ENCODE measurements around the gene SOX11. TPM values are rescaled to one million over a fixed set of nuclear protein-coding genes. Genes with fewer than 3 reads are reported as not detected.

The SOX11 gene
- total RNA-seq, 2 donors from 2014 or later = not detected

DNA sequence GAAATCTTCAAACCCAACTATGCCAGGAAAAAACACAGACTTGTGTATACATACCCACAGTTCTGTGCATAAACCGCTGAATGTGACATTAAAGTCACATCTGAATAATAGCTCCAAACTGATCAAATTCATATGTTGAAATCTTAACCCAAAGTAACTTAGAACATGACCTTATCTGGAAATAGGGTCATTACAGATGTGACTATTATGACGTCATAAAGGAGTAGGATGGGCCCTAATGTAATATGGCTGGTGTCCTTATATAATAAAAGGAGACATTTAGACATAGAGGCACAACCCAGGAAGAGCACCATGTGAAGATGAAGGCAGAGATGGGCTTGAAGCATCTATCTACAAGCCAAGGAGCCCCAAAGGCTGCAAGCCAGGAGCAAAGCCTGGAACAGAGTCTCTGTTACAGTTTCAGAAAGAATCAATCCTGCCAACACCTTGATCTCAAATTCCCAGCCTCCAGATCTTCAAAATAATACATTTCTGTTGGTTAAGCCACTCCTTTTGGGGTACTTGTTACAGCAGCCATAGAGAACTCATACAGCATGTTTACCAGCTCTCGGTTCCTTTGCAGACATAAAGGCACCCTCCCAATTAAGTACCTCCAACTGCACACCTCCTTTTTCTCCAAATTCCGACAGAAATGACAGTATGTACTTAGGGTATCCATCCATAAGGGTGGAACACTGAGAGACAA, 27.6 kb downstream of the SOX11 start:
- no peak for ATAC-seq
- Mint-ChIP-seq H3K27me3 (no peaks in the 10 kb centered on the region), H3K4me3 (no peak overlapping the region), H3K27ac (no peak overlapping the region), H3K4me1 (no peaks in the 10 kb centered on the region), H3K36me3 (ENCODE audit: low read depth) (no peaks in the 10 kb centered on the region)
- peaks cover 3% of the 10 kb centered on the region for H3K9me3 ChIP-seq (ENCODE audit: control insufficient read depth, low read length, poor library complexity, severe bottlenecking)
- DNase-seq = no peak

- Mint-ChIP-seq H3K27me3 (no peaks in the 10 kb centered on the region), H3K4me1 (no peaks in the 10 kb centered on the region), H3K27ac (no peak overlapping the region), H3K4me3 (no peak overlapping the region), H3K36me3 (ENCODE audit: low read depth) (no peaks in the 10 kb centered on the region)
- H3K9me3 ChIP-seq (ENCODE audit: control insufficient read depth, low read length, poor library complexity, severe bottlenecking) = peaks cover 3% of the 10 kb centered on the region
- DNase-seq (no peak), ATAC-seq (no peak)
Observed at GRCh38 chr2:5720426-5720825, 28.2 kb downstream of the SOX11 start.

GRCh38 chr2:5722236-5722635, 30.1 kb downstream of the SOX11 start:
- H3K27ac Mint-ChIP-seq = no peak overlapping the region
- DNase-seq = no peak

DNA sequence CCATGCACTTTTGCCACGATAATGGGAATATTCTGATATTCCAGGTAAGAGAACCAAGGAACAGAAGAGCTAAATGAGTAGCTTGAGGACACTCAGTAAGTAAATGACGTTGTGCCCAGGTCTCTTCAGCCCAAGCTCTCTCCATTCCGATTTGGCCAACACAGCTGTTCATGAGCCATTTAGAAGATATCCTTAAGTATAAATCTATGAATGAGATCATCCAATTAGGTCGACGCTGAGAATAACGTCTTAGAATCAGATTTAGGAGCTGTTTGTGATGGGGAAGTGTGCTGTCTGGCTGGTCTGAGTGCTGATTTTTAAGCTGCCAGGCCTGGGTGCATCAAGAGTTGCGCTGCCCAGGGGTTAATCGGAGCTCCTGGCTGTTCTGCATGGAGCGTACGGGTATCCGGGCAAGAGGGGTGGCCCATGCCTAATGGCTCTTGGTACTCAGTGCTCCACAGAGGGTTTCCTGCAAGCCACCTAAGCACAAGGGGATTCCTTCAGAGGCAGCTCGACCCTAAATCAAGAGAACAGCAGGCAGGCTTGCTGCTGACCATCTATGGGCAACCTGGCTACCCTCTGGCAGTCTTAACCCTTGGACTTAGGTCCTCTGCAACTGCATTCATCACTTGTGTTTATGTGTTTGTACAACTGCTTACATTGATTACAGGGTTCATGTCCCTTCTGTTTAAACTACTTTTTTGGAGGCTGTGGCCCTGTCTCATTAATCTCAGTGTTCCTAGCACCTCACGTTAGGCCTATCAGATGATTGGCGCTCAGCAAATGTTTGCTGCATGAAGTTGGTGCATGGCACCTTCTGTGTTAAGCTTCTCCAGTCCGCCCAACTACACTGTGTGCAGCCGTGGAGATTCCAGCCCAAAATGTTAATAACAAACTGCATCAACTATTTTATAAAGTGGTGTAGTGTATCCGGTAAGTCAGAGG, 31.9 kb downstream of the SOX11 start:
- Mint-ChIP-seq H3K27ac (no peak overlapping the region), H3K27me3 (no peaks in the 10 kb centered on the region), H3K36me3 (ENCODE audit: low read depth) (no peaks in the 10 kb centered on the region), H3K4me3 (no peak overlapping the region), H3K4me1 (no peaks in the 10 kb centered on the region)
- peaks cover 3% of the 10 kb centered on the region for H3K9me3 ChIP-seq (ENCODE audit: control insufficient read depth, low read length, poor library complexity, severe bottlenecking)
- no peak for ATAC-seq
- no peak for DNase-seq

More at GRCh38 chr2:5722236-5722635, 30.1 kb downstream of the SOX11 start:
- peaks cover 3% of the 10 kb centered on the region for H3K9me3 ChIP-seq (ENCODE audit: control insufficient read depth, low read length, poor library complexity, severe bottlenecking)
- Mint-ChIP-seq H3K36me3 (ENCODE audit: low read depth) (no peaks in the 10 kb centered on the region), H3K4me1 (no peaks in the 10 kb centered on the region), H3K27me3 (no peaks in the 10 kb centered on the region), H3K4me3 (no peak overlapping the region)
- no peak for ATAC-seq

DNA sequence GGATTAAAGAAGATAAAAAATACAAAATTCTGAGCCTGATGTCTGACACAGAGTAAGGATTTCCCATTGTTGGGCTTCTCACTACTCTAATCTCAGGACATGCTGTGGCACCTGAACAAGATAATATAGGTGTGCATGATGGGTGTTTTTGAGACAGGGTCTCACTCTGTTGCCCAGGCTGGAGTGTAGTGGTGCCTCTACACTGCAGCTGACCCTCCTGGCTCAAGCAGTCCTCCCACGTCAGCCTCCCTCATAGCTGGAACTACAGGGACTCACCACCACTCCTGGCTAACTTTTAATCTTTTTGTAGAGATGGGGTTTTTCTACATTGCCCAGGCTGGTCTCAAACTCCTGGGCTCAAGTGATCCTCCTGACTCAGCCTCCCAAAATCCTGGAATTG, 32.9 kb downstream of the SOX11 start:
- ATAC-seq = no peak
- H3K27me3 Mint-ChIP-seq = peaks cover under 1% of the 10 kb centered on the region
- H3K4me3 Mint-ChIP-seq = no peak overlapping the region
- H3K36me3 Mint-ChIP-seq (ENCODE audit: low read depth) = no peaks in the 10 kb centered on the region
- H3K27ac Mint-ChIP-seq = no peak overlapping the region
- DNase-seq = no peak
- peaks cover 3% of the 10 kb centered on the region for H3K9me3 ChIP-seq (ENCODE audit: control insufficient read depth, low read length, poor library complexity, severe bottlenecking)
- no peaks in the 10 kb centered on the region for H3K4me1 Mint-ChIP-seq

DNA sequence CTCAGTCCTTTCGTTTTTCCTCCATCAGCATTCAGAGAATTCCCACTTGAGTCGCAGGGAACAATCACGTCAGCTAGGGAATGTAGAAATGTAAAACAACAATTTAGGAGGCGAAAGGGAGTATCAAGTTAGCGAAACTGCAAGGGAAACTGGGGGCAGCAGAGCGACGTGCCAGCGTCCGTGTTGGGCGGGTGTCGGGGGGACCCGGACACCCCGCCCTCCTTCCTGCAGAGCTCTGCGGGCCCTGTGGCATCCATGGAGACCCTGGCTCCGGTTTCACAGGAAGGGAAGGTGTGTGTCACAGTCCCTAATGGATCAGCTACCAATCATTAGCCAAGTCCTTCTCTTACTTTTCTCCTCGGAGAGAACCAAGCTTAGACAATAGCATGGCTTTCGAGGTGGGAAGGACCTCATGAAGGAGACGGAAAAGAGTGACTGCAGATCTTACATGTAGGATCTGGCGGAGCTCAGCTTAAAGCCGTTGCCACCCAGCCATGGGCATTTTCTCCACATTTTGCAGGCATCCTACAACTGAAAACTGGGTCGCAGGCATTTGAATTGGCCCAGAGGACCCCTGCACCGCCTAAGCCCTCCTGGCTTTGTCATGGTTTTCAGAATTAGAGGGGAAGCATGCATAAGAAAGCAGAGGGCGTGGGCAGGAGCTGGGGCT, 33.7 kb downstream of the SOX11 start:
- no peak overlapping the region for H3K27ac Mint-ChIP-seq
- peaks cover 5% of the 10 kb centered on the region for H3K27me3 Mint-ChIP-seq
- no peaks in the 10 kb centered on the region for H3K36me3 Mint-ChIP-seq (ENCODE audit: low read depth)
- H3K9me3 ChIP-seq (ENCODE audit: control insufficient read depth, low read length, poor library complexity, severe bottlenecking) = peaks cover 3% of the 10 kb centered on the region
- DNase-seq = no peak
- no peak for ATAC-seq
- no peak overlapping the region for H3K4me3 Mint-ChIP-seq
- no peaks in the 10 kb centered on the region for H3K4me1 Mint-ChIP-seq

DNA sequence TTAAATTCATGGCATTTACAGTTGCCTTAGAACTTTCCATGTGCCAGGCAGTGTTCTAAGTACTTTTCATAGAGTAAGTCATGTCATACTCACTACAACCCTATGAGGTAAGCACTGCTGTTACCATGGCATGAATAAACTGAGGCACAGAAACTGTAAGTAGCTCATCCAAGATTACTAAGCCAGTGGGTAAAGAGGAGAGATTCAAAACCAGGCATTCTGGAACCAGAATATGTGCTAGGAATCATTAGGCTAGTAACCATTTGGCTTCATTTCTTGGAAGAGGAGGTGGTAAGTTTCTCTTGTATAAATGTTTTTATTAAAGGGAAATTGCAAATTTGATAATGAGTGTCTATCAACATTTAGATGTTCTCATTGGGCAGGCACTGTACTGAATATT, 35.1 kb downstream of the SOX11 start:
- Mint-ChIP-seq H3K27me3 (peaks cover 5% of the 10 kb centered on the region), H3K36me3 (ENCODE audit: low read depth) (no peaks in the 10 kb centered on the region)

GRCh38 chr2:5729416-5729815, 37.2 kb downstream of the SOX11 start:
- DNase-seq = no peak
- Mint-ChIP-seq H3K27me3 (peaks cover 5% of the 10 kb centered on the region), H3K4me3 (no peak overlapping the region), H3K4me1 (no peaks in the 10 kb centered on the region), H3K27ac (no peak overlapping the region), H3K36me3 (ENCODE audit: low read depth) (no peaks in the 10 kb centered on the region)
- no peaks in the 10 kb centered on the region for H3K9me3 ChIP-seq (ENCODE audit: control insufficient read depth, low read length, poor library complexity, severe bottlenecking)
- no peak for ATAC-seq

More for the DNA sequence above, 35.1 kb downstream of the SOX11 start:
- ATAC-seq (no peak), DNase-seq (no peak)
- peaks cover 3% of the 10 kb centered on the region for H3K9me3 ChIP-seq (ENCODE audit: control insufficient read depth, low read length, poor library complexity, severe bottlenecking)
- Mint-ChIP-seq H3K4me3 (no peak overlapping the region), H3K27ac (no peak overlapping the region), H3K4me1 (no peaks in the 10 kb centered on the region)

DNA sequence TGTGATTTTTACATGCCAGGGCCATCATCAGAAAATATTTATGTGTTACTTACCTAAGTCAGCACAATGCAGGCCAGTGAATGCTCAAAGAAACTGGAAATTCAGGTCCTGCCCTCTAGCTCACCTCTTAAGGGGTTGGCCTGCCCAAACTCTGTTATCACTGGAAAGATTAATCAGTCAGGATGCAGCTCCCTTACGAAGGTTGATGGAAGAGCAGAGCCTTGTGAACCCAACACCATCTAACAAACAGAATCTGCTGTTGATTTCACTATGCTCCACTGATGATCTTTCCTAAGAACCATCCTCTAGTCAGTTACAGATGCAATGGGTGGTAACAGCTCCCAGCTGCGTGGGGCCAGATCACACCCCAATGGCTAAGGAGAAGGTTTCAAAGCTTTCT, 38.2 kb downstream of the SOX11 start:
- Mint-ChIP-seq H3K4me1 (no peaks in the 10 kb centered on the region), H3K36me3 (ENCODE audit: low read depth) (no peaks in the 10 kb centered on the region), H3K27me3 (peaks cover 5% of the 10 kb centered on the region), H3K27ac (no peak overlapping the region), H3K4me3 (no peak overlapping the region)
- H3K9me3 ChIP-seq (ENCODE audit: control insufficient read depth, low read length, poor library complexity, severe bottlenecking) = no peaks in the 10 kb centered on the region
- ATAC-seq = no peak
- DNase-seq = no peak

GRCh38 chr2:5734859-5735520, 42.8 kb downstream of the SOX11 start:
- Mint-ChIP-seq H3K27me3 (peaks cover 5% of the 10 kb centered on the region), H3K4me1 (no peaks in the 10 kb centered on the region), H3K4me3 (no peak overlapping the region), H3K27ac (no peak overlapping the region), H3K36me3 (ENCODE audit: low read depth) (no peaks in the 10 kb centered on the region)
- DNase-seq (no peak), ATAC-seq (no peak)
- no peaks in the 10 kb centered on the region for H3K9me3 ChIP-seq (ENCODE audit: control insufficient read depth, low read length, poor library complexity, severe bottlenecking)

DNA sequence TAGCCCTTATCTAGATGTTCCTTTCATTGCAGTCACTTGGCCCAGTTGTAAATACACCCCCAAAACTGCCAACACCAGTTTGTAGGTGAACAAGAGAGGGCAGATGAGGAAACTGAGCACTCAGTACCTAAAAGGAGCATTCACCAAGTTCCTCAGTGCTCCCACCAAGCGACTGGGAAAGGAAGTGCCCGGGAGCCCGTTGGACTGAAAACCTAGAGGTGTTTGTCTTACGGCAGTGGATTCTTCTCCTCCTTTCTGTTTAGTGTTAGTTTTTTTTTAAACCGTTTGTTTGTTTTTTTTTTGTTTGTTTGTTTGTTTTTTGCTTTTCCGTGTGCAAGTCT, 43.3 kb downstream of the SOX11 start:
- Mint-ChIP-seq H3K4me1 (no peaks in the 10 kb centered on the region), H3K27ac (no peak overlapping the region), H3K4me3 (no peak overlapping the region), H3K36me3 (ENCODE audit: low read depth) (no peaks in the 10 kb centered on the region), H3K27me3 (peaks cover under 1% of the 10 kb centered on the region)
- DNase-seq = no peak
- H3K9me3 ChIP-seq (ENCODE audit: control insufficient read depth, low read length, poor library complexity, severe bottlenecking) = no peaks in the 10 kb centered on the region
- no peak for ATAC-seq

- Mint-ChIP-seq H3K36me3 (ENCODE audit: low read depth) (no peaks in the 10 kb centered on the region), H3K27ac (no peak overlapping the region), H3K4me3 (no peak overlapping the region), H3K27me3 (no peaks in the 10 kb centered on the region), H3K4me1 (no peaks in the 10 kb centered on the region)
- ATAC-seq (no peak), DNase-seq (no peak)
- no peaks in the 10 kb centered on the region for H3K9me3 ChIP-seq (ENCODE audit: control insufficient read depth, low read length, poor library complexity, severe bottlenecking)
Observed at GRCh38 chr2:5736050-5736449, 43.9 kb downstream of the SOX11 start.

DNA sequence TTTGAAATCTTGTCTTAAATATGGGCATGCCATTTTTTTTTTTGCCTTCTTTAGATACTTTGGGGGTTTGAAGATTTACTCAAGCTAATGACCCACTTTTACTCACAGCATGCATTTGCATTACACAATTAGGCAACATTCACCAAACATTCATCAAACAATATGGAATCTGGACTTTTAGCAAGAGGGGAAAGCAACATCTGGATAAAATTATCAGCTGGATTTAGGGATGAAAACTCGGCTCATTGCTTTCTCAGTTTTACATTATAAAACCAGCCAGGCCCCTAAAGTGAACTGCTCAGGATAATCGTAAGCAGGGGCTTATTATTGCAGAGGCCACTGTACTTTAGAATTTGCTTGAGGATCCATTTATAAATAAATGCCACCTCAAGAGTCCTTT, 44.7 kb downstream of the SOX11 start:
- H3K9me3 ChIP-seq (ENCODE audit: control insufficient read depth, low read length, poor library complexity, severe bottlenecking) = no peaks in the 10 kb centered on the region
- Mint-ChIP-seq H3K4me3 (no peak overlapping the region), H3K4me1 (no peaks in the 10 kb centered on the region), H3K27ac (no peak overlapping the region), H3K36me3 (ENCODE audit: low read depth) (no peaks in the 10 kb centered on the region), H3K27me3 (no peaks in the 10 kb centered on the region)
- ATAC-seq (no peak), DNase-seq (no peak)

All from T-helper 17 cell (primary cell).